Germinal center (tissue), 1 donor: ENCODE measurements around the gene FAM185A.
"Not testable (repeated sequence)": the region's sequence is repeated elsewhere in the genome, so short reads cannot be mapped to it uniquely, and the experiment has no call there.

Source experiments
- DNase-seq: peaks from one replicate; pipeline ENCODE4 v3.0.0; 2012; ENCODE audit warnings: mixed read lengths, low spot score

Gene FAM185A

GRCh38 chr7:102778663-102779062, 29.9 kb downstream of the FAM185A start:
- DNase-seq, result not testable (repeated sequence)

GRCh38 chr7:102780926-102781325, 32.1 kb downstream of the FAM185A start:
- not testable (repeated sequence) for DNase-seq

GRCh38 chr7:102788770-102789169, 40.0 kb downstream of the FAM185A start:
- DNase-seq, result not testable (repeated sequence)

GRCh38 chr7:102790364-102791100, 41.7 kb downstream of the FAM185A start:
- not testable (repeated sequence) for DNase-seq

GRCh38 chr7:102791367-102791766, 42.6 kb downstream of the FAM185A start:
- not testable (repeated sequence) for DNase-seq

GRCh38 chr7:102791831-102792230, 43.0 kb downstream of the FAM185A start:
- not testable (repeated sequence) for DNase-seq

- DNase-seq, result not testable (repeated sequence)
Measured at GRCh38 chr7:102794567-102794966, 45.8 kb downstream of the FAM185A start.

GRCh38 chr7:102795987-102796595, 47.3 kb downstream of the FAM185A start:
- DNase-seq, result not testable (repeated sequence)

GRCh38 chr7:102806613-102807012, 57.8 kb downstream of the FAM185A start:
- no peak for DNase-seq

GRCh38 chr7:102810916-102811315, 62.1 kb downstream of the FAM185A start:
- no peak for DNase-seq

GRCh38 chr7:102811942-102812678, 63.3 kb downstream of the FAM185A start:
- DNase-seq, result no peak

- DNase-seq, result no peak
Measured at GRCh38 chr7:102813191-102814024, 64.6 kb downstream of the FAM185A start.

- DNase-seq, result no peak
Measured at GRCh38 chr7:102814025-102814471, 65.2 kb downstream of the FAM185A start.

- no peak for DNase-seq
Measured at GRCh38 chr7:102817616-102818573, 69.1 kb downstream of the FAM185A start.

- no peak for DNase-seq
Measured at GRCh38 chr7:102819151-102819550, 70.4 kb downstream of the FAM185A start.

- DNase-seq, result no peak
Measured at GRCh38 chr7:102821994-102822747, 73.4 kb downstream of the FAM185A start.

- no peak for DNase-seq
Measured at GRCh38 chr7:102823390-102824119, 74.8 kb downstream of the FAM185A start.

GRCh38 chr7:102828286-102828685, 79.5 kb downstream of the FAM185A start:
- DNase-seq, result no peak

- no peak for DNase-seq
Measured at GRCh38 chr7:102829075-102829474, 80.3 kb downstream of the FAM185A start.
